HTR-8/SVneo (cell line): Measurements from ENCODE around the gene FLYWCH1.

Experiments
- DNase-seq: peaks from one replicate; pipeline ENCODE4 v3.0.0; 2011; ENCODE audit warnings: low spot score, mixed read lengths; ENCODE audit not compliant: insufficient read length
- FAIRE-seq: peaks from 2 replicates; lab custom pipeline; 2011; peaks lifted over from hg19 to GRCh38; lab: Jason Lieb, UNC

Gene FLYWCH1

GRCh38 chr16:2948807-2949704 lies 37.3 kb downstream of the FLYWCH1 start:
- FAIRE-seq = no peak
- no peak for DNase-seq

- no peak for FAIRE-seq
- no peak for DNase-seq
Observed at GRCh38 chr16:2949705-2950352, 38.1 kb downstream of the FLYWCH1 start.

GRCh38 chr16:2950353-2950724 lies 38.6 kb downstream of the FLYWCH1 start:
- FAIRE-seq = no peak
- no peak for DNase-seq

- no peak for DNase-seq
- no peak for FAIRE-seq
Observed at GRCh38 chr16:2950773-2951172, 39.0 kb downstream of the FLYWCH1 start.

- no peak for DNase-seq
- FAIRE-seq = no peak
Observed at GRCh38 chr16:2952679-2953078, 40.9 kb downstream of the FLYWCH1 start.

GRCh38 chr16:2953706-2954627 lies 42.2 kb downstream of the FLYWCH1 start:
- FAIRE-seq (no peak), DNase-seq (no peak)

GRCh38 chr16:2954656-2955381 lies 43.1 kb downstream of the FLYWCH1 start:
- no peak for FAIRE-seq

GRCh38 chr16:2955438-2955778 lies 43.7 kb downstream of the FLYWCH1 start:
- FAIRE-seq (no peak), DNase-seq (no peak)

More at GRCh38 chr16:2954656-2955381, 43.1 kb downstream of the FLYWCH1 start:
- DNase-seq = no peak

- no peak for DNase-seq
- FAIRE-seq = no peak
Observed at GRCh38 chr16:2955779-2956578, 44.2 kb downstream of the FLYWCH1 start.

- DNase-seq = no peak
- FAIRE-seq = no peak
Observed at GRCh38 chr16:2956579-2956956, 44.8 kb downstream of the FLYWCH1 start.

GRCh38 chr16:2959206-2959605 lies 47.5 kb downstream of the FLYWCH1 start:
- no peak for DNase-seq
- FAIRE-seq = no peak

GRCh38 chr16:2960183-2961010 lies 48.7 kb downstream of the FLYWCH1 start:
- FAIRE-seq (no peak), DNase-seq (no peak)

- DNase-seq (no peak), FAIRE-seq (no peak)
Observed at GRCh38 chr16:2962334-2963073, 50.8 kb downstream of the FLYWCH1 start.

GRCh38 chr16:2963074-2963722 lies 51.5 kb downstream of the FLYWCH1 start:
- no peak for DNase-seq
- FAIRE-seq = no peak

GRCh38 chr16:2963723-2964474 lies 52.2 kb downstream of the FLYWCH1 start, which contains the start of gene KREMEN2:
TSS of gene KREMEN2 (plus strand) at chr16:2964275. CDS start at chr16:2964521, 246 bp downstream.
- DNase-seq = peak; percentile 83
- peak; percentile 48 for FAIRE-seq
